ENCODE data around the gene N4BP2L2.

GRCh38 chr13:32438871-32439270 lies 99.7 kb downstream of the N4BP2L2 start:
- no peak for TF ChIP-seq POLR2A (IDR thresholded peaks at IDR 0.05)
- TF ChIP-seq CTCF (IDR thresholded peaks at IDR 0.05), result no peak
- no peak for TF ChIP-seq EP300 (IDR thresholded peaks at IDR 0.05)

All from stomach (tissue), 4 donors.